GM21515 (cell line): ENCODE results near the gene VCAM1.
"Not testable (repeated sequence)": the region's sequence is repeated elsewhere in the genome, so short reads cannot be mapped to it uniquely, and the experiment has no call there.

Source experiments
- ATAC-seq: cut with Tn5 transposase; IDR thresholded peaks from one replicate; pipeline ENCODE4 v1.9.1; 2021; ENCODE audit not compliant: unreplicated experiment

The VCAM1 gene

DNA sequence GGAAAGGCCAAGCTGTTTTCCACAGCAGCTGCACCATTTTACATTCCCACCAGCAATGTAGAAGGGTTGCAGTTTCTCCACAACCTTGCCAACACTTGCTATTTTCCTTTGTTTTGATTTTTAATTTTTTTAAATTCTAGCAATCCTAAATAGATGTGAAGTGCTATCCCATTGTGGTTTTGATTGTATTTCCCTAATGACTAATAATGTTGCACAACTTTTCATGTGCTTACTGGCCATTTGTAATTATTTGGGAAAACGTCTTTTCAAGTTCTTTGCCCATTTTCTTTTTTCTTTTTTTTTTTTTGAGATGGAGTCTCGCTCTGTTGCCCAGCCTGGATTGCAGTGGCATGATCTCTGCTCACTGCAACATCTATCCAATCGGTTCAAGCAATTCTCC is 53.9 kb downstream of the VCAM1 start:
- ATAC-seq, result no peak

DNA sequence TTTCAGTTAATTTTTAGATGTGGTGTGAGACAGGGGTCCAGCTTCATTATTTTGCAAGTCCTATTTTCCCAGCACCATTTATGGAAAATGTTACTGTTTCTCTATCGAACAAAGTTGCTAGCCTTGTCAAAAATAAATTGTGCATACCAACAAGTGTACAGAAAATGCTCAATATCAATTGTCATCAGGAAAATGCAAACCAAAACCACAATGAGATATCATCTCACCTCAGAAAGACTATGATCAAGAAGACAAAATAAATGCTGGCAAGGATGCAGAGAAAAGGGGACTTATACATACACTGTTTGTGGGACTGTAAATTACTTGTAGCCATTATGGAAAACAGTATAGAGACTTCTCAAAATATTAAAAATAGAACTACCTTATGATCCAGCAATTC is 54.8 kb downstream of the VCAM1 start:
- ATAC-seq, result no peak

DNA sequence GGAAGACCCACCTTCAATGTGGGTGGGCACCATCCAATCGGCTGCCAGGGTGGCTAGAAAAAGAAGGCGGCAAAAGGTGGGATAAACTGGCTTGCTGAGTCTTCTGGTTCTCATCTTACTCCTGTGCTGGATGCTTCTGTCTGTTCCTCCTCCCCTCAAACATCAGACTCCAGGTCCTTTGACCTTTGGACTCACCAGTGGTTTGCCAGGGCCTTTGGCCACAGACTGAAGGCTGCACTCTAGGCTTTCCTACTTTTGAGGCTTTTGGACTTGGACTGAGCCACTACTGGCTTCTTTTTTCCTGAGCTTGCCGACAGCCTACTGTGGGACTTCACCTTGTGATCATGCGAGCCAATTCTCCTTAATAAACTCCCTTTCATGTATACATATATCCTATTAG is 55.9 kb downstream of the VCAM1 start:
- ATAC-seq, result no peak

DNA sequence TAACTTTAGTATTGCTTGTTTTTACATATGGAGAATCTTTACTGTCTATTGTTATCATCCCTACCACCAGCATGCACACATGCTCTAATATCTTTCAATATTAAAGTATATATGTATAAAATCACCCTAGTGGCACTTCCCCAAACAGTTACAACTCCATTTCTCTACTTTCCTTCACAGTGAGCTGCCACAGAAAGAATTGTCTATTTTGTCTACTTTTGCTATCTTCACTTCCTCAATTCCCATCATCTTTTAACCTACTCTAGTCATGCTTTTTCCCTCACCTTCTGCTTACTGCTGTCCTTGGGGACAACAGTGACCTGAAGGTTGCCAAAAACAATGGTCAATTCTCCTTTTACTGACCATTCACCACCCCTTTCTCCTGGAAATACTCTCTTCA is 59.2 kb downstream of the VCAM1 start:
- ATAC-seq, result no peak

DNA sequence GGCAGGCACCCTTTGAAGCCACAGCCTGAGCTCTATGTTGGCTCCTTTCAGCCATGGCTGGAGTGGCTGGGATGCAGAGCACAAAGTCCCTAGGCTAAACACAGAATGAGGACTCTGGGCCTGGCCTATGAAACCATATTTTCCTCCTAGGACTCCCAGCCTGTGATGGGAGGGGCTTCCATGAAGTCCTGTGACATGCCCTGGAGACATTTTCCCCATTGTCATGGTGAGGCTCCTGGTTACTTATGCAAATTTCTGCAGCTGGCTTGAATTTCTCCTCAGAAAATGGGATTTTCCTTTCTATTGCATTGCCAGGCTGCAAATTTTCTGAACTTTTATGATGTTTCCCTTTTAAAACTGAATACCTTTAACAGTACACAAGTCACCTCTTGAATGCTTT is 61.3 kb downstream of the VCAM1 start:
- no peak for ATAC-seq

DNA sequence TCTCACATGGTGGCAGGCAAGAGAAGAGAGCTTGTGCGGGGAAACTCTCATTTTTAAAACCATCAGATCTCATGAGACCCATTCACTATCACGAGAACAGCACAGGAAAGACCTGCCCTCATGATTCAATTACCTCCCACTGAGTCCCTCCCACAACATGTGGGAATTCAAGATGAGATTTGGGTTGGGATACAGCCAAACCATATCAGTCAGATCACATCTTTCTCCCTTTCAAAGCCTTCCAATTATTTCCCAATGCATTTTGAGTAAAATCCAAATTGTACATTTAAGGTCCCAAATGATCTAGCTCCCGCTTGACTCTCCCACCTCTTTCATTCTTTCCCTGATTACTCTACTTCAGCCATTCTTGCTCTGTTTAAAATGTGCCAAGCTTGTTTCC is 62.2 kb downstream of the VCAM1 start:
- not testable (repeated sequence) for ATAC-seq

DNA sequence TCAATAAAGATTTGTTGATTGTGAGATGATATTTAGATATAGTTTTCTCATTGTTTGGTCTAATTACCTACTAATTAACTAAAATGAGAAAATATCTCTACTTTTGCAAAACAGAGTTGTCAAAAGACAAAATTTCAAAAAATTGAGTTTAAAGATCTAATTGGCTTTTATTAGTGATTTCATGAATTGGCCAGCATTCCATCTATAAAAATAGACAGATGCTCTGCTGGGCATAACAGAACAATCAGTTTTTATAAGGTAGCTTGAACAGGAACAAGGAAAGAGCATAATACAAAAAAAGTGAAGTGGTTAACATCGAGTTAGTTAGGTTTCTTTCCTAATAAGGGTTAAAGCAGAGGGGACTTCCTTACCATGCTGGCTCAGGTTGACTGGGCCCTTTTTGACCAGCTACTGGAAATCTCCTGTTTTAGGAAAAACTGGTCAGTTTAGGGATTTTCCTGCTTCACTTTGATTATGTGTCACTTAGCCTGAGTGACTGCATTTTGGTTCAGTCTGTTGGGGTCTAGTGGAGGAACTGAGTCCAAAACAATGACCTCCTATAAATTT is 63.0 kb downstream of the VCAM1 start:
- no peak for ATAC-seq

DNA sequence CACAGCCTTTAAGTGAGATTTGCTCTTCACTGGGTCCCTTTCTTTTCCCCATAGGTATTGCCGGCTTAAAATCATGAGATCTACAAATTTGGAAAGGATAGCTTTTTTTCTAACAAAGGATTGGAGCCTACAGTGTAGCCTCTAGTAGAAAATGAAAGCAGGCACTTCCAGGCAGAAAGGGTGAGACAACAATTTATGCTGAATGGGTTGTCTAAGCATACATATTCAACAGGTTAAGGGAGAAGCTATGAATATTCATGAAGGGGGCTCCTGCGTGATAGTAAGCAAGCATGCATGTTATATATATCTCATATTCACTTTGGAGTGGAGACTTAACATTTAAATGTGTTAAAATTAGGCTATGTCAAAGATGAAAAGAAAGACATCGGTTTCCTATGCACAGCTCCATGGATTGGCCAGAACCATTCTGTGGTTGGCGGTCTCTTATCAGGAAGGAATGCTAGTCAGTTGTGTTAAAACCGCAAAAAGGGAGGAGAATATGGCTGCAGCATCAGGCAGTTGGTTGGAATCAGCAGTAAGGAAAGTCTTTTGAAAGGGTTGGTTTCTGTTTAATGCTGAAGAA is 66.0 kb downstream of the VCAM1 start:
- ATAC-seq, result no peak

DNA sequence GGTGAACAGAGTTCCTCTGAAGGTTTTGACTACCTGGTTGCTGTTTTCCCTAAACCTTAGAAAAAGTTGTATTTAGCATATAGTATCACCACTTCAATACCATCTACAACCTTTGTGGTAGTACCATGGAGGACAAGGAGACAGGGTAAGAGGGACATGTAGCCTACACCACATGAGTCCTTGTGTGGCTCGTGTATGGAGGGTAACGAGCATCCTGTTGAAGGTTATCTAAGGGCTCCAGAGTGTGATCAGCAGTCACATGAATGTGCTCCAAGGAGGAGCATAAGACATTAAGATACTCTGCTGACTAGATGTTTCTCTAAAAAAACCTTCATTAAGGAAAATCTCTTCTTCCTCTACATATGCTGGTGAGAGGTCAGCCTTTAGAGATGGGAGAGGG is 67.3 kb downstream of the VCAM1 start:
- ATAC-seq, result no peak
